ENCODE measurements around the gene WDR93. TPM values are rescaled to one million over a fixed set of nuclear protein-coding genes. Genes with fewer than 3 reads are reported as not detected.
A peak's percentile ranks its signal among the peaks of the same experiment; 100 is the strongest.

WDR93 gene
- 0.26 and 0.38 TPM in 2 replicates for polyA plus RNA-seq (2011; rRNA removed)
- 0.09 and 0.12 TPM in 2 replicates for polyA plus RNA-seq (2012; cell fraction: cytosol; rRNA removed)
- 0.06 and 0.07 TPM in 2 replicates for polyA plus RNA-seq (2012; cell fraction: nucleus; rRNA removed)
- polyA plus RNA-seq (2017; fragmentation: RNase III; extraction: RNeasy Plus Mini Kit Qiagen cat#74134 plus additional on column Dnase treatment): 0.10 to 0.16 TPM (median 0.12 TPM) in 3 replicates
- polyA minus RNA-seq (2011; rRNA and poly(A)+ RNA removed): 0.19 and 0.29 TPM in 2 replicates

- Histone ChIP-seq H3K4me2 (peak within 1 kb of the TSS; percentile 86), H3K4me3 (peak within 1 kb of the TSS; percentile 82), H3K9me3 (no peaks in the 10 kb centered on the region), H3K27ac (peak within 1 kb of the TSS; percentile 68 to 90), H3K4me1 (0 out of 3 replicates have a peak, but pooled peaks cover 5% of the 10 kb centered on the region)
- POLR2A ChIA-PET: no interaction called here
- WGBS (ENCODE audit: missing lambda C conversion rate): 3% methylated on average over 50 of the region's 60 CpGs
- no peak for TF ChIP-seq ESRRA (IDR thresholded peaks at IDR 0.05; ENCODE audit: borderline replicate concordance, low read length)
- TF ChIP-seq JUN (IDR thresholded peaks at IDR 0.05): peak in 1 of 2 experiments; percentile 54; a peak in 2 of 5 replicates
- TF ChIP-seq ZSCAN20 (CRISPR knock-in tag; IDR thresholded peaks at IDR 0.05): no peak
- TF ChIP-seq MAZ (IDR thresholded peaks at IDR 0.05; ENCODE audit: borderline replicate concordance, low read depth, low read length): no peak
- TF ChIP-seq POLR2A (IDR thresholded peaks at IDR 0.05; ENCODE audit: low read length): peak; percentile 82
- no peak for TF ChIP-seq HEYL (CRISPR knock-in tag; IDR thresholded peaks at IDR 0.05)
- TF ChIP-seq HES2 (IDR thresholded peaks at IDR 0.05): no peak
- no peak for TF ChIP-seq ZFP36 (IDR thresholded peaks at IDR 0.05; ENCODE audit: borderline replicate concordance, partially characterized antibody)
- TF ChIP-seq PHF8 (IDR thresholded peaks at IDR 0.05; ENCODE audit: borderline replicate concordance, low read depth): peak; percentile 72
- 0 out of 2 replicates have a peak, but pooled peaks have one; percentile 40 for TF ChIP-seq E2F6 (IDR thresholded peaks at IDR 0.05; ENCODE audit: borderline replicate concordance, low read depth)
- TF ChIP-seq ATOH8 (CRISPR knock-in tag; IDR thresholded peaks at IDR 0.05; ENCODE audit: low read depth): peak; percentile 40; the same call in 1 of the 2 replicates
- no peak for TF ChIP-seq SREBF2 (IDR thresholded peaks at IDR 0.05)
- peak; percentile 67 for TF ChIP-seq MAX (IDR thresholded peaks at IDR 0.05)
- no peak for TF ChIP-seq TP53 (CRISPR knock-in tag; IDR thresholded peaks at IDR 0.05)
- no peak for TF ChIP-seq NR3C1 (IDR thresholded peaks at IDR 0.05)
- no peak for TF ChIP-seq HOXA7 (CRISPR knock-in tag; IDR thresholded peaks at IDR 0.05)
- CTCF ChIA-PET: interaction anchor here (0.6 to 2.3 kb wide), 2 partner anchors 13 to 44 kb away, joined by 3 to 9 read pairs; no protein-coding TSS in a partner anchor
- ATAC-seq (peak; percentile 98), FAIRE-seq (no peak), DNase-seq (ENCODE audit: low read depth in 1 of 2, low spot score in 1 of 2) (peak; percentile 85 to 92)
Observed at GRCh38 chr15:89690276-89691218, at the start of gene WDR93, which contains the start of gene PEX11A. TSS of gene WDR93 (plus strand) at chr15:89690811. CDS start at chr15:89701747, 10,936 bp downstream. TSS of gene PEX11A (minus strand) at chr15:89690754. CDS start at chr15:89690632, 122 bp downstream.

GRCh38 chr15:89641053-89641452 lies 49.6 kb upstream of the WDR93 start:
- Histone ChIP-seq H3K4me1 (no peaks in the 10 kb centered on the region), H3K9me3 (peaks cover 12% of the 10 kb centered on the region; the same call in 1 of the 3 replicates), H3K4me3 (no peak overlapping the region), H3K4me2 (no peak overlapping the region), H3K27ac (no peak overlapping the region)
- ATAC-seq (peak in 1 of 2 experiments; percentile 30; a peak in 2 of 6 replicates), FAIRE-seq (no peak), DNase-seq (ENCODE audit: low read depth in 1 of 2, low spot score in 1 of 2) (no peak)
- WGBS (ENCODE audit: missing lambda C conversion rate): 90% methylated on average over 5 of the region's 5 CpGs
- POLR2A ChIA-PET: no interaction called here
- CTCF ChIA-PET: interaction anchor here (1.0 to 1.4 kb wide), 4 partner anchors 18 to 145 kb away, joined by 3 to 4 read pairs (median 4); no protein-coding TSS in a partner anchor
- TF ChIP-seq CTCF (IDR thresholded peaks at IDR 0.05) (no peak), FOSL2 (IDR thresholded peaks at IDR 0.05) (no peak), FOSL2 (CRISPR knock-in tag; IDR thresholded peaks at IDR 0.05) (no peak), PHF8 (IDR thresholded peaks at IDR 0.05; ENCODE audit: borderline replicate concordance, low read depth) (no peak), HOXB5 (CRISPR knock-in tag; IDR thresholded peaks at IDR 0.05) (no peak), MAZ (IDR thresholded peaks at IDR 0.05; ENCODE audit: borderline replicate concordance, low read depth, low read length) (no peak), RNF2 (IDR thresholded peaks at IDR 0.05; ENCODE audit: borderline replicate concordance, low read depth) (no peak), RAD21 (conservative IDR thresholded peaks at IDR 0.05 in 1 of 2, IDR thresholded peaks at IDR 0.05 in 1 of 2) (no peak), ESRRA (IDR thresholded peaks at IDR 0.05; ENCODE audit: borderline replicate concordance, low read length) (no peak), HOXB13 (CRISPR knock-in tag; IDR thresholded peaks at IDR 0.05; ENCODE audit: low read depth) (no peak), SREBF2 (IDR thresholded peaks at IDR 0.05) (no peak), TP53 (CRISPR knock-in tag; IDR thresholded peaks at IDR 0.05) (no peak), HDAC2 (IDR thresholded peaks at IDR 0.05) (no peak), EHMT2 (IDR thresholded peaks at IDR 0.05; ENCODE audit: low read depth) (no peak), ATOH8 (CRISPR knock-in tag; IDR thresholded peaks at IDR 0.05; ENCODE audit: low read depth) (no peak)

Measured in A549 (cell line).